Measurements from ENCODE around the gene CCR2.
"Not testable (repeated sequence)": the region's sequence is repeated elsewhere in the genome, so short reads cannot be mapped to it uniquely, and the experiment has no call there.

CCR2 gene

DNA sequence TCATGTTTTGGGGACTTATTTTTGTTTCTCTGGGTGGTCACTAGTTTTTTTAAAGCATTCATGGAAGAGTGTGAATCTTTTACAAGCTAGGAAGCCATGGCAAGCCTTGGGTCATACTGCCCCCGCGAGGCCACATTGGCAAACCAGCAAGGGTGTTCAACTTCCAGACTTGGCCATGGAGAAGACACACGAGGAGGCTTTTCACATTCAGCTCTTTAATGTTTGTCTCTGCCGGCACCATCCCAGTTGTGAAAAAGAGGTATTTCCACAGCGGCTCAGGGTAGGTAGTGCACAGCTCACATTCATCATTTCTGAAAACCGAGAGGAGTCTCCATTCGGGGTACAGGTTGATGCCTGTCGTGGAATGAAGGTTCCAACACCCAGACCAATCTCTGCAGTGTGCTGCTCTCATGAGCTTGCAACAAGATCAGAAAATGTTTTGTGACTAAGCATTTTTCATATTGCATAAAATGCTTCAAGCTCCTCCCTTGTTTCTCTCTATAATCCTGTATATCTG is 24.6 kb downstream of the CCR2 start:
- CTCF ChIA-PET = interaction anchor here (0.7 to 3.1 kb wide), 18 partner anchors 8 to 617 kb away, joined by 3 to 20 read pairs (median 4); partner anchors contain the start of genes CCR2 and CCR5

DNA sequence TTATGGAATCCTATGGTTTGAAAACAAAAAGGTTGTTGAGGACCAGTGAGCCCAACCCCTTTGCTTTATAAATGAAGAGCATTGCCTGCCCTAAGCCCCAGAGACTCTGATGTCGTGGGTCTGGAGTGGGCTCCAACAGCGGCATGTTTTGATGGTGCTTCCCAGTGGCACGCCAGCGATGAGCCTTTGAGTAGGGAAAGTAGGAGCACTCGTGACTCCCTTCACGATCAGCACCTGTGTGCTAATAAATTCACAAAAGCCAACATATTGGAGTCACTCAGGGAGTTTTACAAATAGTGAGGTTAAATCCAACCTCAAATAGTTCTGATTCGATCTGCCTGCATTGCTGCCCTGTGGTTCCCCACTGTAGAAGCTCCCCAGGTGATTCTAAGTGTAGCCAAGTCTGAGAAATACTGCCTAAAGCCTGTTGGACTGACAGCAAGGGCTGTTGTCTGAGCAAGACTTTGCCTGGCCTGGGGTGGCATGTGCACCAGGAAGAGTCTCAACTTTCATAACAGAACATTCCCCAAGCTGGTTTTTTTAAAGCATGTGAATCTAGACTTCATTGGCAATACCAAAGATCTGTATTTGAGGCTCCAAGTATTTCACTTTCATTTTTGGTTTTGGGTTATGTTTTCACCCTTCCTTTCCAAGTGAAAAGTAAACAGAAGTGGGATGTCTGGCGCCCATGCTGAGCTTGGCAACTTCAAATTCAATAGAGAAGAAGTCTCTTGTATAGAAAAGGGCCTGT is 26.7 kb downstream of the CCR2 start:
- no peak overlapping the region for H3K4me3 ChIP-seq (ENCODE audit: low read depth, low read length)
- TF ChIP-seq, protein P1, sequence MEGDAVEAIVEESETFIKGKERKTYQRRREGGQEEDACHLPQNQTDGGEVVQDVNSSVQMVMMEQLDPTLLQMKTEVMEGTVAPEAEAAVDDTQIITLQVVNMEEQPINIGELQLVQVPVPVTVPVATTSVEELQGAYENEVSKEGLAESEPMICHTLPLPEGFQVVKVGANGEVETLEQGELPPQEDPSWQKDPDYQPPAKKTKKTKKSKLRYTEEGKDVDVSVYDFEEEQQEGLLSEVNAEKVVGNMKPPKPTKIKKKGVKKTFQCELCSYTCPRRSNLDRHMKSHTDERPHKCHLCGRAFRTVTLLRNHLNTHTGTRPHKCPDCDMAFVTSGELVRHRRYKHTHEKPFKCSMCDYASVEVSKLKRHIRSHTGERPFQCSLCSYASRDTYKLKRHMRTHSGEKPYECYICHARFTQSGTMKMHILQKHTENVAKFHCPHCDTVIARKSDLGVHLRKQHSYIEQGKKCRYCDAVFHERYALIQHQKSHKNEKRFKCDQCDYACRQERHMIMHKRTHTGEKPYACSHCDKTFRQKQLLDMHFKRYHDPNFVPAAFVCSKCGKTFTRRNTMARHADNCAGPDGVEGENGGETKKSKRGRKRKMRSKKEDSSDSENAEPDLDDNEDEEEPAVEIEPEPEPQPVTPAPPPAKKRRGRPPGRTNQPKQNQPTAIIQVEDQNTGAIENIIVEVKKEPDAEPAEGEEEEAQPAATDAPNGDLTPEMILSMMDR (IDR thresholded peaks at IDR 0.05; ENCODE audit: insufficient read depth, low read length, missing control alignments) = no peak
- POLR2A ChIA-PET = no interaction called here
- DNase-seq (ENCODE audit: low read depth, low spot score) = no peak
- CTCF ChIA-PET = interaction anchor here (1.3 kb wide), 1 partner anchor 299 kb away, joined by 3 read pairs; no protein-coding TSS in a partner anchor

More for the DNA sequence above, 24.6 kb downstream of the CCR2 start:
- no peak overlapping the region for H3K4me3 ChIP-seq (ENCODE audit: low read depth, low read length)
- no peak for DNase-seq (ENCODE audit: low read depth, low spot score)
- POLR2A ChIA-PET = interaction anchor here (0.6 kb wide), 1 partner anchor 309 kb away, joined by 5 read pairs; no protein-coding TSS in a partner anchor
- TF ChIP-seq, protein P1 (IDR thresholded peaks at IDR 0.05; ENCODE audit: insufficient read depth, low read length, missing control alignments) = peak; percentile 70

DNA sequence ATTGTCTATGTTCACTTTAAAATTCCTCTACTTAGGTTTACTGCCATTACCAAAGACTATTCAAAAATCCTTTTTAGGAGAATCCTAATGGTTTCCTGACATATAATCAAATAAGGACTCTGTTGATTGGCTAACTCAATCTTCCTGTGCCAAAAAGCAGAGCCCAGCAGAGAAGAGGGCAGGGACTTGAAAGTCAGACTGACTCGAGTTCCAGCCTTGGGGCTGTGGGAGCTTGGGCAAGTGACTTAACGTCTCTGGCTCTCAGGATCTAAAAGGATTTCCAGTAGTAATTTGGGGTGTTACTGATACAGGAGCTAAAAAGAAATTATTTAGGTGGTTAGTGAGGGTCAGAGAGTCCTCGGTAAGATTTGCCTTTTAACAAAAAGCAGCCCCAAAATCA is 27.7 kb downstream of the CCR2 start:
- ChIA-PET POLR2A (no interaction called here), CTCF (interaction anchor here (0.7 kb wide), 1 partner anchor 22 kb away, joined by 3 read pairs; no protein-coding TSS in a partner anchor)
- TF ChIP-seq, protein P1 (IDR thresholded peaks at IDR 0.05; ENCODE audit: insufficient read depth, low read length, missing control alignments) = no peak
- DNase-seq (ENCODE audit: low read depth, low spot score) = no peak
- H3K4me3 ChIP-seq (ENCODE audit: low read depth, low read length) = no peak overlapping the region

DNA sequence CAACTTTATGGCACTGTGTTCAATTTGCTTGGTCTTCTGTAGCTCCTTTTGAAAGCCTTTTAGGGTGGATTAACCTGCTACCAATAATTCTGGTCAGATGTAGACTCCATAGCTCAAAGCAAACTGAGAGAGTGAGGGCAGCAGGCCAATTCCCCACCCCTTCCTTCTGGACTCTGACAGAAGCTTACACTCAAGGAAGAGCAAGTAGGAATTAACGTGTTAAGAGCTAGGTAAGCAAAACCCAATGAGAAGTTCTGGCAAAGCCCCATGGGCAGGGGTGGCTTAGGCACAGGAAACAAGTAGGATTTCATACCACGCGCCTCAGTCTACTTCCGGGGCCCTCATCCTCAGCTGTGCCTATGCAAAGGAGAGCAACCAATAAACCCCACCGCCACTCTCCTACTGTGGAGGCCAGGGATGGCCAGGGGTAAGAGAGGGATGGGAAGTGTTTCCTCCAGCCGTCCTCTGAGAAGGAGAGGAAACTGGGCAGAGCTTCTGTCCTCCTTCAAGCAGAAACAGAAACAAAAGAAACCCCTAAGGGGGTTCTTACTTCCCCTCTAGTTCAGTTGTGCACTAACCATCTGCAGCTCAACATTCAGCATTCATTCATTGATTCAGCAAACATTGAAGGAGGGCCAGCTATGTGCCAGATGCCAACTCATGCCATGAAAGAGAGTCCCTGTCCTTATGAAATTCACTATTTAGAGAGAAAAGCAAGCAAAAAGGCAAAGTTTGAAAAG is 29.5 kb downstream of the CCR2 start:
- no peak for DNase-seq (ENCODE audit: low read depth, low spot score)
- POLR2A ChIA-PET = no interaction called here
- H3K4me3 ChIP-seq (ENCODE audit: low read depth, low read length) = no peak overlapping the region
- TF ChIP-seq, protein P1 (IDR thresholded peaks at IDR 0.05; ENCODE audit: insufficient read depth, low read length, missing control alignments) = no peak
- CTCF ChIA-PET = interaction anchor here (0.8 to 1.5 kb wide), 2 partner anchors 306 to 621 kb away, joined by 3 read pairs; no protein-coding TSS in a partner anchor

DNA sequence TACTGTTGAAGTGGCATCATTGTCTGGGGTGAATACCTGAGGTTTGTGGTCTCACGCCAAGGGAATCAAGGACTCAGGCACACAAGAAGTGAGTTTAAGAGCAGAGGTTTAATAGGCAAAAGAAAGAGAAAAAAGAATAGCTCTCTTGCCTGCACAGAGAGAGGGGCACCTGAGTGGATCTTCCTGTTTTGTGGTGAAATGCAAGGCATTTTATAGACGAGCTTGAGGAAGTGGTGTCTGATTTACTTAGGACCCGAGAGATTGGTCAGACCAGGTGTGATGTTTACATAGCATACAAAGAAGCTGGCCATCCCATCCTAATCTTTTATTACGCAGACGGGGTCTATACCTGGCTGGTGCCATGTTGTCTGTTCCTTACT is 30.0 kb downstream of the CCR2 start:
- ChIA-PET CTCF (interaction anchor here (1.5 kb wide), 1 partner anchor 621 kb away, joined by 3 read pairs; no protein-coding TSS in a partner anchor), POLR2A (no interaction called here)
- H3K4me3 ChIP-seq (ENCODE audit: low read depth, low read length) = no peak overlapping the region
- TF ChIP-seq, protein P1 (IDR thresholded peaks at IDR 0.05; ENCODE audit: insufficient read depth, low read length, missing control alignments) = no peak
- DNase-seq (ENCODE audit: low read depth, low spot score) = no peak

DNA sequence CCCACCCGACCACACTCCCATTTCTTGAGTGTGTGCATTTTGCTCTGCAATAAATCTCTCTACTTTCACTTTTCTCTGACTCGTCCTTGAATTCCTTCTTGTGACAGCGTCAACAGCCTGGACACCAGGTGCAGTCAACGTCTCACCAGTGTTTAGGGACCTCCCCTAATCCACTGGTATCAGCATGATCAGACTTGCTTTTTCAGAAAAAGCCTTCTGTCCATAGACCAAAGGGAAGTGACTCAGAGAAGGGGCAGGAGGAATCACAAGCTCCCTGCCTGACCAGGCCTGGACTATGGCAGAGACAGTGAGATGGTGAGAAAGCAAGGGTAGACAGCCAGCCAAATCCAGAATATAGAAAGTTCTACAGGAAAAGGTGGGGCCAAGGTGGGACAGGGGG is 32.3 kb downstream of the CCR2 start:
- TF ChIP-seq, protein P1 (IDR thresholded peaks at IDR 0.05; ENCODE audit: insufficient read depth, low read length, missing control alignments) = no peak
- DNase-seq (ENCODE audit: low read depth, low spot score) = no peak
- no peak overlapping the region for H3K4me3 ChIP-seq (ENCODE audit: low read depth, low read length)
- POLR2A ChIA-PET = no interaction called here
- CTCF ChIA-PET = interaction anchor here (1.0 to 1.1 kb wide), 2 partner anchors 9 to 14 kb away, joined by 3 read pairs; no protein-coding TSS in a partner anchor

DNA sequence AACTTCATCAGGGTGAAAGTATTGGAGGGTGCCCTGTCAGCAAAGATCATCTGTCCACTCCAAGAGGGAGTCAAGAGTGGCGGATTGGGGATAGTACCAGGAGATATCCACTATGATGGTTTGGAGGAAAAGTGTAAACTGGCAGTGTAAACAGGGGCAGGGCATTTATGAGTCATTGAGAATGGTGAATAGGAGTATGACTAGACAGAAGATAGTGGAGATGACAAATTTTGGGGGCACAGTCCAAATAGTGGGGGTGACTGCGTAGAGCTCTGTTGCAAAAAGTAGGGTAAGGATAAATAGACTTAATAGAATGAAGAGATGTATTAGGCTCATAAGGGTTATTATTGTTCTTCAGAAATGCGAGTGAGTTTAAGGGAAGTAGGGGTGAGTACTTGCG is 34.9 kb downstream of the CCR2 start:
- CTCF ChIA-PET = interaction anchor here (1.5 kb wide), 1 partner anchor 10 kb away, joined by 4 read pairs; no protein-coding TSS in a partner anchor

More for the DNA sequence above, 34.9 kb downstream of the CCR2 start:
- DNase-seq (ENCODE audit: low read depth, low spot score); POLR2A ChIA-PET; H3K4me3 ChIP-seq (ENCODE audit: low read depth, low read length): not testable (repeated sequence)

Measured in AG04449 (cell line).